GM18873 (cell line): ENCODE measurements around the gene CACNG4.

Experiments
- ATAC-seq: cut with Tn5 transposase; IDR thresholded peaks from one replicate; pipeline ENCODE4 v1.9.1; 2021; ENCODE audit warnings: mild to moderate bottlenecking, moderate library complexity, moderate number of reproducible peaks; ENCODE audit not compliant: unreplicated experiment, low FRiP score

The CACNG4 gene

GRCh38 chr17:66981983-66982508 is 17.5 kb downstream of the CACNG4 start:
- ATAC-seq: no peak

GRCh38 chr17:66983414-66984021 is 19.0 kb downstream of the CACNG4 start:
- ATAC-seq: no peak

GRCh38 chr17:66984730-66985129 is 20.2 kb downstream of the CACNG4 start:
- ATAC-seq: no peak

GRCh38 chr17:66985338-66986237 is 21.1 kb downstream of the CACNG4 start:
- ATAC-seq: no peak

GRCh38 chr17:66986659-66987058 is 22.2 kb downstream of the CACNG4 start:
- no peak for ATAC-seq

DNA sequence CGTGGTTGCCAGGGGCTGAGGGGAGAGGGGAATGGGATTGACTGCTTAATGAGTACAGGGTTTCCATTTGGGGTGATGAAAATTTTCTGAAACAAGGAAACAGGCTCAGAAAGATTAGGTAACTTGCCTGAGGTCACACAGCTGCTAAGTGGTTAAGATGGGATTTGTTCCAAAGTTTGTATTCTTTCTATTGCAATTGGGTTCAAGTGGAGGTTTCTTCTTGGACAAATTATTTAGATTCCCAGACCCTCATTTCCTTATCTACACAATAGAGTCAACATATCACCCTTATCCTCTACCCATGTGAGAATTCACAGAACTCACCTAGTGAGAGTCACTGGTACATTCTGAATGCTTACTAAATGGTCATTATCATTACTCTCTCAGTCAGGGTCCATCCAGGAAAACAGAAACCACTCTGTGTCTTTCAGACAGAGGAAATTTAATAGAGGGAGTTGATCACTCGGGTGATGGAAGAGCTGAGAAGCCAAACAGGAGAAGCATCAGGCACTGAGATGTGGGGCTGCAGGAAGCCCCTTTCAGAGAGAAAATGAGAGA is 22.6 kb downstream of the CACNG4 start:
- ATAC-seq: no peak

- ATAC-seq: no peak
These were observed 23.7 kb downstream of the CACNG4 start for GRCh38 chr17:66988069-66988798.

- no peak for ATAC-seq
These were observed 24.6 kb downstream of the CACNG4 start for GRCh38 chr17:66989076-66989475.

GRCh38 chr17:66989579-66989978 is 25.1 kb downstream of the CACNG4 start:
- no peak for ATAC-seq

- no peak for ATAC-seq
These were observed 25.5 kb downstream of the CACNG4 start for GRCh38 chr17:66990047-66990446.

- no peak for ATAC-seq
These were observed 28.5 kb downstream of the CACNG4 start for GRCh38 chr17:66992911-66993442.

DNA sequence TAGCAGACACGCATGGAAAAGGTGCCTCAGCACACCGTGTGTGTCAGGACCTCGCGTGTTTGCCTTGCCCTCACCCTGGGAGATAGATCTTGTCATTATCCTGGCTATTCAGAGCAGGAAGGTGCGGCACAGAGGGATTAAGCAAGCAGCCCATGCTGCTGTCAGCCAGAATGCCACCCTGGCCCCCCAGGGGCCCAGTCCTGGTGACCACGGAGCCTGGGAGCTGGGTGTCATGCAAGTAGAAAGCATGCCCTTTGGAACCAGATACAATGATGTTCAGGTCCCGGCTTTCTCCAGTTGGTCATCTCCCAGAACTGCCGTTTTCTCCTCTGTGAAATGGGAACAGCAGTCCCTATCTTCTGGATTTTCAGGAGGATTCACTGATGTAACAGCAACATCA is 29.9 kb downstream of the CACNG4 start:
- no peak for ATAC-seq

- ATAC-seq: no peak
These were observed 30.5 kb downstream of the CACNG4 start for GRCh38 chr17:66994930-66995535.

DNA sequence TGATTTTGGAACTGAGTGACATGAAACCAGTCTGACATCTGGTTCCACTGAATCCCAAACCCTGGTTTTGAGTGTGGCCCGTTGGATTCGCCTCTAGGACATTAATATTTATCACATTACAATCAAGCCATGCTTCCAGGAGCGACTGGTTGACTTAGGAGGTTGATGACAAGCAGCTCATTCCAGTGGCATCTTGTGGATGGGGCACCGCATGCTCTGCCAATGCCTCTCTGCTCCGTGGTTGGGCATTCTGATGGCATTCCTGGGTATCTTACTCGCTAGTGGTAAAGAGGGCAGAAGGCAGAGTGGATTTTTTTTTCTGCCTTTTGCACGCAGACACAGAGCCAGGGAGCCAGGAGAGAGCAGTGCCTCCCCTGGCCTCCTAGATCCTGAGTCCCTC is 31.4 kb downstream of the CACNG4 start:
- ATAC-seq: no peak

- no peak for ATAC-seq
These were observed 32.4 kb downstream of the CACNG4 start for GRCh38 chr17:66996926-66997325.

DNA sequence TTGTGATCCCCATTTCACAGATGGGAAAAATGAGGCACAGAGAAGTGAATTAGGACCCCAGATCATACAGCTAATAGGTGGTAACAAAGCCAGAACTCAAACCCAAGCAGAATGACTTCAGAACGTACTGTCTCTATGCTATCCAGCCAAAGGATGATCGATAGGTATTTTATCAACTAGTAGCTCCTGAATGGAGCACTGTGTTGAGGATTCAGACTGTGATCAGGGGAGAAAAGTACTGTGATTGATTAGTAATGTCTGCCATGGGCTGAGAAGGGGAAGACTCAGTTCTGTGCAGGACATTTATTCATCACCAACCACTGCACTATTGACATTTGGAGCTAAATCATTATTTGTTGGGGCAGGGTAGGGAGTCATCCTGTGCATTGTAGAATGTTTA is 38.7 kb downstream of the CACNG4 start:
- no peak for ATAC-seq

GRCh38 chr17:67004181-67004580 is 39.7 kb downstream of the CACNG4 start:
- no peak for ATAC-seq

- ATAC-seq: no peak
These were observed 42.8 kb downstream of the CACNG4 start for GRCh38 chr17:67007266-67007665.

DNA sequence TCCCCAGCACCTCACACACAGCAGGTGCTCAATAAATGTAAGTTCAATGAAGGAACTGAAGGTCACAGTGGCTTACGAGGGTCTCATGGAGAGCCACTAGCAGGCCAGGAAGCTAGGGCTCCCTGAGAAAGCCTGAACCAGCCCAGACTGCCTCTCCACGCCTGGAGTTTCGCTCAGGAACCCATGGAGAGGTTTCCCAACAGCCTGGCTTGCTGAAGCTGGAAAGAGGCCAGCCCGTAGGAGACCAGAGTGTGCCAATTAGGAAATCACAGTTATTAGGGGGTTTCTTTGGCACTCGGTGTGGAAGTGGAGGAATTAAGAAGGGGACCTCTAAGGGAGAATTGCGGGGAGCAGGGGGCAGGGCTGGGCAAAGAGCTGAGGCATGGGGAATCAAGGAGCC is 43.6 kb downstream of the CACNG4 start:
- ATAC-seq: no peak

DNA sequence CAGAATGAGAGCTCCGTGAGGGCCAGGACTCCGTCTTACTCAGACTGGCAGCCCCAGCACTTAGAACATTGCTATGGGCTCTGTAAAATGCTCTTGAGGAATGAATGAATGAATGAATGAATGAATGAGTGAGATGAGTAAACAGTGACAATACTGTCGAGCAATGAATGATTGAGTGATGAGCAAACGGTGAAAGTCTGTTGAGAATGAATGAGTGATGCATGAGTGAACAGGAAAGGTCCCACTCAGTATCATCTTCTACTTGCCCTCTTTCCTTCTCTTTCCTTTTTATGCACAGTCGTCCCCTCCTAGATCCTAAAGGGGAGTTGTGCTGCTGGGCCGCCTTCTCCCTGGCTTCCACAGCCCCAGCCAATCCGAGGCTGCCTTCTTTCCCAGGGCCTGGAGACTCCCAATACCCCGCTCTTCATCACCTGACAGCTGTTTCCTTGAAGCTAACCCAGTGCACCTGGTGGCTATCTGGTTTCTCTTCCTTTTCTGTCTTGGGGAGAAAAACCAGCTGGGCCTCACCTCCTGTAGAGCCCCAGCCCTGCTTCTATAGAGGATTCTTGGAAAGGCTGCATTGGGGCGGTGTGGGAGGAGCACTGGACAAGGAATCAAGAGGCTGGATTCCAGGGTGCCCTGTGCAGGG is 47.1 kb downstream of the CACNG4 start:
- no peak for ATAC-seq
